B cell (primary cell): ENCODE measurements around the gene APOA5.

Experiments used
- EZH2 ChIP-seq: IDR thresholded peaks from 2 replicates; pipeline ENCODE4 v1.6.1; 2012; ENCODE audit warnings: borderline replicate concordance, low read depth, mild to moderate bottlenecking, moderate library complexity, low read length; ENCODE audit not compliant: insufficient read depth, poor library complexity, severe bottlenecking
- TF ChIP-seq, protein P1 (sequence below): fragments of 200-600 bp; IDR thresholded peaks from one replicate; pipeline ENCODE4 v1.8.0; 2022; ENCODE audit warnings: antibody characterized with exemption, mild to moderate bottlenecking

DNA sequence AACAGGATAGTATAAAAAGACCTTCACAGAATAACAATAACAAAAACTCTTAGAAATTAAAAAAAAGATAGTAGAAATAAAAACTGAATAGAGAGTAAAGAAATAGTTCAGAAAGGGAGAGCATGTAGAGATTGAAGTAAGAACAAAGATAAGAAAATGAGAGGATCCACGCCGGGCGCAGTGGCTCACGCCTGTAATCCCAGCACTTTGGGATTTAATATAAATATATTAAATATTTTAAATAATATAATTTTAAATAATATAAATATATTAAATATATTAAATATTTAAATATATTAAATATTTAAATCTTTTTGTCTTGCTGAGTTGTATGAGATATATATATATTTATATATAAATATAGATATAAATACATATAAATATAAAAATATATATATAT lies 20.4 kb upstream of the APOA5 start:
- TF ChIP-seq, protein P1, sequence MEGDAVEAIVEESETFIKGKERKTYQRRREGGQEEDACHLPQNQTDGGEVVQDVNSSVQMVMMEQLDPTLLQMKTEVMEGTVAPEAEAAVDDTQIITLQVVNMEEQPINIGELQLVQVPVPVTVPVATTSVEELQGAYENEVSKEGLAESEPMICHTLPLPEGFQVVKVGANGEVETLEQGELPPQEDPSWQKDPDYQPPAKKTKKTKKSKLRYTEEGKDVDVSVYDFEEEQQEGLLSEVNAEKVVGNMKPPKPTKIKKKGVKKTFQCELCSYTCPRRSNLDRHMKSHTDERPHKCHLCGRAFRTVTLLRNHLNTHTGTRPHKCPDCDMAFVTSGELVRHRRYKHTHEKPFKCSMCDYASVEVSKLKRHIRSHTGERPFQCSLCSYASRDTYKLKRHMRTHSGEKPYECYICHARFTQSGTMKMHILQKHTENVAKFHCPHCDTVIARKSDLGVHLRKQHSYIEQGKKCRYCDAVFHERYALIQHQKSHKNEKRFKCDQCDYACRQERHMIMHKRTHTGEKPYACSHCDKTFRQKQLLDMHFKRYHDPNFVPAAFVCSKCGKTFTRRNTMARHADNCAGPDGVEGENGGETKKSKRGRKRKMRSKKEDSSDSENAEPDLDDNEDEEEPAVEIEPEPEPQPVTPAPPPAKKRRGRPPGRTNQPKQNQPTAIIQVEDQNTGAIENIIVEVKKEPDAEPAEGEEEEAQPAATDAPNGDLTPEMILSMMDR, result no peak
- no peak for TF ChIP-seq EZH2
